Calu3 (cell line): ENCODE results near the gene CUL4A. TPM values are rescaled to one million over a fixed set of nuclear protein-coding genes. Genes with fewer than 3 reads are reported as not detected.

Experiments
- BruUV-seq: library from RNA; stranded (reverse); fragments of 400-500 nt; replicated peaks from 2 replicates; lab custom pipeline; 2021; lab: Mats Ljungman, UMichigan
- CTCF ChIA-PET: fragments of 300-600 bp; sonication (Branson Sonifier 250); formaldehyde crosslinking; loops from one replicate; lab custom pipeline; 2022; ENCODE audit warnings: antibody characterized with exemption; lab: Charles Lee
- DNase-seq: peaks from one replicate; pipeline ENCODE4 v3.0.0; 2022
- H3K27ac Mint-ChIP-seq: one replicate; pipeline ENCODE4 v1.8.0; 2022; ENCODE audit warnings: mixed read lengths; ENCODE audit not compliant: unreplicated experiment
- H3K27me3 Mint-ChIP-seq: one replicate; pipeline ENCODE4 v1.8.0; 2022; ENCODE audit warnings: mixed read lengths; ENCODE audit not compliant: unreplicated experiment
- H3K36me3 Mint-ChIP-seq: one replicate; pipeline ENCODE4 v1.8.0; 2022; ENCODE audit warnings: mild to moderate bottlenecking, moderate library complexity, mixed read lengths; ENCODE audit not compliant: insufficient read depth, unreplicated experiment
- H3K4me1 Mint-ChIP-seq: one replicate; pipeline ENCODE4 v1.8.0; 2022; ENCODE audit warnings: mild to moderate bottlenecking, low read depth, mixed read lengths; ENCODE audit not compliant: unreplicated experiment
- H3K4me3 Mint-ChIP-seq: one replicate; pipeline ENCODE4 v1.8.0; 2022; ENCODE audit warnings: mild to moderate bottlenecking, low read depth, moderate library complexity, mixed read lengths; ENCODE audit not compliant: unreplicated experiment
- H3K9me3 Mint-ChIP-seq: one replicate; pipeline ENCODE4 v1.8.0; 2022; ENCODE audit warnings: low read depth, mixed read lengths; ENCODE audit not compliant: unreplicated experiment
- CTCF ChIP-seq: fragments of 200-600 bp; IDR thresholded peaks from one replicate; pipeline ENCODE4 v1.8.0; 2022; ENCODE audit warnings: antibody characterized with exemption; ENCODE audit not compliant: unreplicated experiment
- intact Hi-C: fragments of 100-400 bp; cut with micrococcal nuclease; formaldehyde crosslinking; loops from one replicate; pipeline ENCODE4 v1.10.0; 2022; ENCODE audit not compliant: unreplicated experiment
- microRNA-seq: library from miRNA; unstranded; fragments of <30 nt; microRNA quantifications from one replicate; pipeline ENCODE4 v1.2.0, GENCODE V29; 2022
- total RNA-seq: library from RNA; stranded (reverse); gene quantifications from 2 replicates; pipeline ENCODE4 v1.2.3, GENCODE V29; 2022

Gene CUL4A
- total RNA-seq, 1 experiment from 2014 or later: 32.1 TPM

GRCh38 chr13:113315992-113316391 lies 106.6 kb downstream of the CUL4A start:
- no peaks in the 10 kb centered on the region for H3K9me3 Mint-ChIP-seq
- H3K27me3 Mint-ChIP-seq: no peaks in the 10 kb centered on the region
- H3K4me3 Mint-ChIP-seq: no peak overlapping the region
- H3K27ac Mint-ChIP-seq: no peak overlapping the region
- no TSS peak for BruUV-seq
- peaks cover under 1% of the 10 kb centered on the region for H3K36me3 Mint-ChIP-seq
- TF ChIP-seq CTCF: no peak
- no peak for DNase-seq
- CTCF ChIA-PET: no interaction called here
- no peaks in the 10 kb centered on the region for H3K4me1 Mint-ChIP-seq
- intact Hi-C loops: no loop called here

Small RNA genes lying within 50 kb of the gene (microRNA-seq; reads per million reads assigned to microRNA genes)
- not detected for gene MIR8075

Other genes starting within 250 kb of the CUL4A start
- 12.9 and 14.2 TPM in 2 replicates for gene MCF2L, start 240.4 kb upstream of the CUL4A start, total RNA-seq
- gene F7, start 103.8 kb upstream of the CUL4A start, total RNA-seq: not detected in 2 replicates
- gene F10, start 86.8 kb upstream of the CUL4A start, total RNA-seq: not detected in 2 replicates
- gene PROZ, start 51.0 kb upstream of the CUL4A start, total RNA-seq: not detected in 2 replicates
- 21.1 and 21.2 TPM in 2 replicates for gene PCID2, start 944 bp upstream of the CUL4A start, total RNA-seq
- gene LAMP1, start 87.6 kb downstream of the CUL4A start, total RNA-seq: 70.7 and 84.1 TPM in 2 replicates
- gene GRTP1, start 154.5 kb downstream of the CUL4A start, total RNA-seq: 1.9 and 5.7 TPM in 2 replicates
- 2.0 and 2.8 TPM in 2 replicates for gene ADPRHL1, start 243.9 kb downstream of the CUL4A start, total RNA-seq